Smooth muscle cell (in vitro differentiated cells): ENCODE data around the gene ZNF385A. TPM values are rescaled to one million over a fixed set of nuclear protein-coding genes. Genes with fewer than 3 reads are reported as not detected.

Experiments used
- DNase-seq: peaks from one replicate; lab custom pipeline; 2025; ENCODE audit not compliant: unreplicated experiment; lab: John Stamatoyannopoulos, UW
- H2AFZ ChIP-seq: fragments of 200-600 bp; sonication (generic); 2 replicates; pipeline ENCODE4 v1.6.0; 2016; ENCODE audit warnings: antibody characterized with exemption, low read depth, mild to moderate bottlenecking
- H3F3A ChIP-seq: fragments of 200-600 bp; sonication (generic); 2 replicates; pipeline ENCODE4 v1.6.0; 2017; ENCODE audit warnings: antibody characterized with exemption, low read depth
- H3K27ac ChIP-seq: fragments of 200-600 bp; sonication (generic); 2 replicates; pipeline ENCODE4 v1.5.1; 2016; ENCODE audit warnings: low read depth, mild to moderate bottlenecking
- H3K27me3 ChIP-seq: fragments of 200-600 bp; sonication (generic); 2 replicates; pipeline ENCODE4 v1.6.1; 2016; ENCODE audit warnings: low read depth, mild to moderate bottlenecking
- H3K36me3 ChIP-seq: fragments of 200-600 bp; sonication (generic); 2 replicates; pipeline ENCODE4 v1.5.1; 2016; ENCODE audit warnings: low read depth
- H3K4me1 ChIP-seq: fragments of 200-600 bp; sonication (generic); 2 replicates; pipeline ENCODE4 v1.5.1; 2016; ENCODE audit warnings: low read depth
- H3K4me2 ChIP-seq: fragments of 200-600 bp; sonication (generic); 2 replicates; pipeline ENCODE4 v1.6.0; 2016; ENCODE audit warnings: mild to moderate bottlenecking
- H3K4me3 ChIP-seq: fragments of 200-600 bp; sonication (generic); 2 replicates; pipeline ENCODE4 v1.5.1; 2016; ENCODE audit warnings: mild to moderate bottlenecking
- H3K79me2 ChIP-seq: fragments of 200-600 bp; sonication (generic); 2 replicates; pipeline ENCODE4 v1.6.0; 2016; ENCODE audit warnings: low read depth, mild to moderate bottlenecking
- H3K9ac ChIP-seq: fragments of 200-600 bp; sonication (generic); 2 replicates; pipeline ENCODE4 v1.6.0; 2016; ENCODE audit warnings: low read depth
- H3K9me3 ChIP-seq: fragments of 200-600 bp; sonication (generic); replicated peaks from 2 replicates; pipeline ENCODE4 v1.5.1; 2016; ENCODE audit warnings: low read depth
- H4K20me1 ChIP-seq: fragments of 200-600 bp; sonication (generic); 2 replicates; pipeline ENCODE4 v1.6.0; 2016; ENCODE audit warnings: low read depth
- CTCF ChIP-seq: fragments of 200-600 bp; sonication (generic); IDR thresholded peaks from 2 replicates; pipeline ENCODE4 v1.5.1; 2017; ENCODE audit warnings: borderline replicate concordance, mild to moderate bottlenecking, antibody characterized with exemption; ENCODE audit not compliant: insufficient read depth, poor library complexity, severe bottlenecking
- WGBS: methylation state at CpG from one replicate; pipeline ENCODE4 v1.1.7; 2016; ENCODE audit warnings: low lambda C conversion rate; 5-methylcytosine and 5-hydroxymethylcytosine counted together
- polyA plus RNA-seq: library from polyadenylated mRNA; unstranded; fragments of >200 nt; fragmentation: Nextera tagmentation; extraction: Ambion mirVana; gene quantifications from 2 replicates; pipeline ENCODE4 v1.2.1, GENCODE V29; 2016
- total RNA-seq: library from RNA; depleted of rRNA; stranded (reverse); fragments of >200 nt; gene quantifications from 2 replicates; pipeline ENCODE4 v1.2.3, GENCODE V29; 2014

ZNF385A gene
- total RNA-seq (9.3 and 20.2 TPM in 2 replicates), polyA plus RNA-seq (6.5 and 17.2 TPM in 2 replicates)

GRCh38 chr12:54384591-54385041 is at the start of gene ZNF385A:
Gene ZNF385A, minus strand, starts transcription at chr12:54384733. Its CDS starts 219 bp downstream, at chr12:54384514.
- Histone ChIP-seq H3K27ac (peak within 1 kb of the TSS; percentile 49), H3K4me2 (peak within 1 kb of the TSS; percentile 30), H3K4me3 (no peak within 1 kb of the TSS), H3K4me1 (peaks cover 50% of the 10 kb centered on the region), H3K27me3 (no peaks in the 10 kb centered on the region), H3K9ac (no peak within 1 kb of the TSS), H3K9me3 (no peaks in the 10 kb centered on the region), H3K79me2 (no peaks in the 10 kb centered on the region), H3K36me3 (no peaks in the 10 kb centered on the region), H3F3A (peaks cover 5% of the 10 kb centered on the region), H4K20me1 (peaks cover 23% of the 10 kb centered on the region), H2AFZ (no peak within 1 kb of the TSS)
- WGBS: 77% methylated on average over 1 of the region's 1 CpG
- TF ChIP-seq CTCF: no peak
- no peak for DNase-seq

- H3K79me2 ChIP-seq: no peaks in the 10 kb centered on the region
- no peak overlapping the region for H3K4me3 ChIP-seq
- H3K9me3 ChIP-seq: no peaks in the 10 kb centered on the region
- H3F3A ChIP-seq: peaks cover 5% of the 10 kb centered on the region
- no peaks in the 10 kb centered on the region for H3K36me3 ChIP-seq
- TF ChIP-seq CTCF: no peak
- 59% methylated on average over 4 of the region's 4 CpGs for WGBS
- DNase-seq: no peak
- H3K27ac ChIP-seq: peak overlapping the region; percentile 31
- H3K27me3 ChIP-seq: no peaks in the 10 kb centered on the region
- peaks cover 23% of the 10 kb centered on the region for H3K4me1 ChIP-seq
- peak overlapping the region; percentile 71 for H3K4me2 ChIP-seq
- no peak overlapping the region for H2AFZ ChIP-seq
- no peak overlapping the region for H3K9ac ChIP-seq
- H4K20me1 ChIP-seq: no peaks in the 10 kb centered on the region
Observed at GRCh38 chr12:54432815-54433164, 48.3 kb upstream of the ZNF385A start.

GRCh38 chr12:54431911-54432814 is 47.6 kb upstream of the ZNF385A start:
- 8% methylated on average over 9 of the region's 9 CpGs for WGBS
- Histone ChIP-seq H3K9me3 (no peaks in the 10 kb centered on the region), H3F3A (peaks cover 5% of the 10 kb centered on the region), H3K27ac (peak overlapping the region; percentile 31), H3K9ac (no peak overlapping the region), H3K27me3 (no peaks in the 10 kb centered on the region), H3K4me1 (peaks cover 23% of the 10 kb centered on the region), H4K20me1 (no peaks in the 10 kb centered on the region), H3K79me2 (no peaks in the 10 kb centered on the region), H3K4me3 (no peak overlapping the region), H3K36me3 (no peaks in the 10 kb centered on the region), H2AFZ (peak overlapping the region; percentile 5), H3K4me2 (peak overlapping the region; percentile 71)
- TF ChIP-seq CTCF: no peak
- no peak for DNase-seq
